WERI-Rb-1 (cell line): ENCODE data around the gene SCUBE1.

Source experiments
- DNase-seq: peaks from one replicate; pipeline ENCODE4 v3.0.0-alpha.2; 2020
- H3K27ac ChIP-seq: fragments of 250-450 bp; sonication (Bioruptor Pico); 2 replicates; pipeline ENCODE4 v1.5.1; 2020; ENCODE audit warnings: mild to moderate bottlenecking, moderate library complexity
- H3K27me3 ChIP-seq: fragments of 250-450 bp; sonication (Bioruptor Pico); 2 replicates; pipeline ENCODE4 v1.5.1; 2021; ENCODE audit warnings: mild to moderate bottlenecking, low read depth, moderate library complexity; ENCODE audit not compliant: insufficient read depth, severe bottlenecking
- H3K36me3 ChIP-seq: fragments of 250-450 bp; sonication (Bioruptor Pico); 2 replicates; pipeline ENCODE4 v1.5.1; 2020; ENCODE audit warnings: mild to moderate bottlenecking, moderate library complexity
- H3K4me3 ChIP-seq: 2 replicates; pipeline ENCODE4 v1.5.1; 2011; ENCODE audit warnings: low read depth, mild to moderate bottlenecking, control low read depth, low read length
- H3K9me3 ChIP-seq: fragments of 250-450 bp; sonication (Bioruptor Pico); 2 replicates; pipeline ENCODE4 v1.5.1; 2021; ENCODE audit warnings: mild to moderate bottlenecking, moderate library complexity; ENCODE audit not compliant: severe bottlenecking
- CTCF ChIP-seq: IDR thresholded peaks from 2 replicates; pipeline ENCODE4 v1.5.1; 2011; ENCODE audit warnings: low read depth, mild to moderate bottlenecking, control low read depth, inconsistent platforms, low read length

SCUBE1 gene

GRCh38 chr22:43389227-43389836 is 46.2 kb upstream of the SCUBE1 start:
- Histone ChIP-seq H3K9me3 (no peaks in the 10 kb centered on the region), H3K36me3 (no peaks in the 10 kb centered on the region), H3K27ac (peak overlapping the region; percentile 71), H3K4me3 (no peak overlapping the region), H3K27me3 (peaks cover 3% of the 10 kb centered on the region)
- peak; percentile 86 for DNase-seq
- TF ChIP-seq CTCF = no peak

- Histone ChIP-seq H3K9me3 (no peaks in the 10 kb centered on the region), H3K36me3 (no peaks in the 10 kb centered on the region), H3K27me3 (peaks cover 3% of the 10 kb centered on the region), H3K4me3 (no peak overlapping the region), H3K27ac (peak overlapping the region; percentile 71)
- DNase-seq = peak; percentile 89
- TF ChIP-seq CTCF = peak; percentile 99
Measured at GRCh38 chr22:43388420-43388851, 45.3 kb upstream of the SCUBE1 start.

- no peak for DNase-seq
- Histone ChIP-seq H3K27me3 (peaks cover 3% of the 10 kb centered on the region), H3K9me3 (no peaks in the 10 kb centered on the region), H3K27ac (no peak overlapping the region), H3K4me3 (no peak overlapping the region), H3K36me3 (no peaks in the 10 kb centered on the region)
- TF ChIP-seq CTCF = no peak
Measured at GRCh38 chr22:43387815-43388214, 44.6 kb upstream of the SCUBE1 start.

- TF ChIP-seq CTCF = peak; percentile 86
- no peaks in the 10 kb centered on the region for H3K9me3 ChIP-seq
- H3K27ac ChIP-seq = no peak overlapping the region
- H3K4me3 ChIP-seq = no peak overlapping the region
- H3K27me3 ChIP-seq = peaks cover 3% of the 10 kb centered on the region
- peak; percentile 75 for DNase-seq
- H3K36me3 ChIP-seq = no peaks in the 10 kb centered on the region
Measured at GRCh38 chr22:43385770-43386641, 42.8 kb upstream of the SCUBE1 start.

- H3K27me3 ChIP-seq = peaks cover 3% of the 10 kb centered on the region
- no peaks in the 10 kb centered on the region for H3K36me3 ChIP-seq
- no peak overlapping the region for H3K27ac ChIP-seq
- no peaks in the 10 kb centered on the region for H3K9me3 ChIP-seq
- DNase-seq = no peak
- no peak for TF ChIP-seq CTCF
- no peak overlapping the region for H3K4me3 ChIP-seq
Measured at GRCh38 chr22:43384863-43385262, 41.7 kb upstream of the SCUBE1 start.
